ENCODE measurements around the gene CA5A.

- TF ChIP-seq USF2 (IDR thresholded peaks at IDR 0.05) (no peak), POLR2A (IDR thresholded peaks at IDR 0.05; ENCODE audit: low read length) (no peak), CBX2 (IDR thresholded peaks at IDR 0.05; ENCODE audit: borderline replicate concordance, low read depth) (no peak), EP300 (IDR thresholded peaks at IDR 0.05) (no peak), ZNF302 (CRISPR knock-in tag; IDR thresholded peaks at IDR 0.05) (no peak), SMC3 (IDR thresholded peaks at IDR 0.05) (no peak), NFE2L2 (conservative IDR thresholded peaks at IDR 0.05; ENCODE audit: low read length) (no peak), CTCF (IDR thresholded peaks at IDR 0.05) (no peak), CHD4 (IDR thresholded peaks at IDR 0.05; ENCODE audit: borderline replicate concordance) (no peak), JUNB (IDR thresholded peaks at IDR 0.05) (no peak), BHLHE40 (IDR thresholded peaks at IDR 0.05; ENCODE audit: low read depth, low read length) (no peak), ZFP36 (IDR thresholded peaks at IDR 0.05; ENCODE audit: borderline replicate concordance, partially characterized antibody) (no peak), NR3C1 (IDR thresholded peaks at IDR 0.05) (no peak)
Observed at GRCh38 chr16:87878704-87879103, 57.6 kb downstream of the CA5A start.

Data from A549 (cell line).